Breast epithelium (tissue), 4 donors: ENCODE data around the gene CACFD1. TPM values are rescaled to one million over a fixed set of nuclear protein-coding genes. Genes with fewer than 3 reads are reported as not detected.

ENCODE experiments used
- DNase-seq, 2 donors: peaks; one replicate each; pipeline ENCODE4 v3.0.0-alpha.2; 2019; ENCODE audit warnings: low spot score in 2 of 2
- H3K27ac ChIP-seq, 2 donors: fragments of 200-600 bp; sonication (generic) in 1 of 2; one replicate each; pipeline ENCODE4 v1.5.1; 2016 to 2019; ENCODE audit warnings: mild to moderate bottlenecking in 1 of 2
- H3K27me3 ChIP-seq, 2 donors: fragments of 200-600 bp; sonication (generic) in 1 of 2; one replicate each; pipeline versions ENCODE4 v1.5.1 to v1.6.0; 2017 to 2019; ENCODE audit warnings: control low read depth in 1 of 2, mild to moderate bottlenecking in 1 of 2
- H3K36me3 ChIP-seq: fragments of 200-600 bp; one replicate; pipeline ENCODE4 v1.5.1; 2019
- H3K4me1 ChIP-seq, 2 donors: fragments of 200-600 bp; sonication (generic); one replicate each; pipeline ENCODE4 v1.5.1; 2016 to 2019; ENCODE audit warnings: control low read depth in 1 of 2
- H3K4me3 ChIP-seq, 3 donors: fragments of 200-600 bp; sonication (generic); 1 replicate in 2 of 3; 2 replicates in 1 of 3; pipeline ENCODE4 v1.5.1; 2016 to 2019; ENCODE audit warnings: mild to moderate bottlenecking in 3 of 3, moderate library complexity in 2 of 3
- H3K9me3 ChIP-seq, 2 donors: fragments of 200-600 bp; sonication (generic) in 1 of 2; one replicate each; pipeline ENCODE4 v1.5.1; 2016 to 2019; ENCODE audit warnings: control low read depth in 1 of 2
- CTCF ChIP-seq, 3 donors: fragments of 450-650 bp; IDR thresholded peaks; one replicate each; pipeline ENCODE4 v1.5.1; 2016 to 2017; ENCODE audit warnings: antibody characterized with exemption in 3 of 3, mild to moderate bottlenecking in 3 of 3, moderate library complexity in 3 of 3
- POLR2A ChIP-seq: fragments of 450-650 bp; IDR thresholded peaks from one replicate; pipeline ENCODE4 v1.6.1; 2016; ENCODE audit warnings: antibody characterized with exemption, mild to moderate bottlenecking, moderate library complexity
- POLR2AphosphoS5 ChIP-seq, 3 donors: sonication (generic); formaldehyde crosslinking; IDR thresholded peaks; one replicate each; pipeline ENCODE4 v1.6.1; 2017; ENCODE audit warnings: antibody characterized with exemption in 3 of 3
- intact Hi-C: fragments of 100-400 bp; cut with DNase I; formaldehyde crosslinking; loops from one replicate; pipeline ENCODE4 v1.15.1; 2023; ENCODE audit warnings: low total_unique reads
- total RNA-seq, 3 donors: library from RNA; depleted of rRNA; stranded (reverse); fragments of >200 nt; gene quantifications; one replicate each; pipeline ENCODE4 v1.1.0, GENCODE V29; 2016

Gene CACFD1
- total RNA-seq, 3 donors from 2014 or later, result 5.0 to 19.5 (median 13.4) TPM

GRCh38 chr9:133420392-133420827 is 39.4 kb upstream of the CACFD1 start:
- no peak for DNase-seq
- Histone ChIP-seq H3K4me3 (no peak overlapping the region), H3K27me3 (no peaks in the 10 kb centered on the region), H3K27ac (no peak overlapping the region), H3K4me1 (peaks cover 4 to 10% of the 10 kb centered on the region in 2 donors), H3K36me3 (no peaks in the 10 kb centered on the region), H3K9me3 (no peaks in the 10 kb centered on the region)
- intact Hi-C loops, result loop anchor here (10.0 kb wide), 1 partner anchor 264 kb away; no protein-coding TSS in a partner anchor
- no peak for TF ChIP-seq POLR2A
- TF ChIP-seq POLR2AphosphoS5 (IDR thresholded peaks at IDR 0.05), result no peak
- TF ChIP-seq CTCF (IDR thresholded peaks at IDR 0.05), result no peak

DNA sequence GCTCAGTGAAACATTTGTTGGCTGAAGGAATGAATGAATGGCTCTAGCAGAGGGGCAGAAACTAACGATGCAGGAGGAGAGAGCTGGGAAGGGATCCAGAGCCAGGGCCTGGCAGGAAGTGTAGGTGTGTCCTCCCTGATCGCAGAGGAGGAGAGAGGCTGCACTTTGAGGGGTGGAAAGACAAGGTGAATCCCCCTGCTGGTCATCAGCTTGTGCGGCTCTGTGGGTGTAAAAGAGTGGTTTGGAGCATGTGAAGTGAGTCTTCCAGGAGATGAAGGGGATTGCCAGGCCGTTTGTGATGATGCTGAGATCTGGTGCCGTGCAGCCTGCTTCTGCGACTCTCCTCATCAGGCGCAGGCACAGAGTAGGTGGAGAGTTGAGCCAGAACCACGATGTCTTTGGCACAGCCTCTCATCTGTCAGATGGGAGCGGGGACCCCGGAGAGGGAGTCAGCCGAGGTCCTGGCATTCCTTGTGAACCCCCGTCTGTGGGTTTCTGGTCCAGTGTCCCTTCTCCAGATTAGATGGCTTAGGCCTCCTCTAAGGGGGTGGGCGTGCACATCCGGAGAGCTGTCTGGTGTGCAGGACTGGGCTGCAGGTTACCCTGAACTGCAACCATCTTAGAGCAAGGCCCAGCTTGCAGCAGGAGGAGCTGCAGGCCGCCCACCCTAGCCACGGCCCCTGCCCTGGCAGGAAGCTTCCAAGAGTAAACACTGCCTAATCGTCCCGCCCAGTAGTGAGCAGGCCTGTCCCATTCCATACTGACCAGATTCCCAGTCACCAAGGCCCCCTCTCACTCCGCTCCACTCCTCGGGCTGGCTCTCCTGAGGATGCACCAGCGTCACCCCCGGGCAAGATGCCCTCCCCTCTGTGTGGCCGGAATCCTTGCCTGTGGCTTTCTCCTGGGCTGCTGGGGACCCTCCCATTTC is 37.9 kb upstream of the CACFD1 start, which contains the start of gene ADAMTS13:
ADAMTS13 (plus strand) TSS at position 753 of the 928 bp plus-strand sequence; CDS start at position 830, 77 bp downstream.
- no peak for DNase-seq
- Histone ChIP-seq H3K9me3 (no peaks in the 10 kb centered on the region), H3K4me1 (peaks cover 0 to 2% of the 10 kb centered on the region in 2 donors), H3K36me3 (no peaks in the 10 kb centered on the region), H3K27ac (no peak within 1 kb of the TSS), H3K27me3 (no peaks in the 10 kb centered on the region), H3K4me3 (no peak within 1 kb of the TSS)
- TF ChIP-seq POLR2AphosphoS5 (IDR thresholded peaks at IDR 0.05), result no peak
- no peak for TF ChIP-seq CTCF (IDR thresholded peaks at IDR 0.05)
- no peak for TF ChIP-seq POLR2A
- intact Hi-C loops, result loop anchor here (10.0 kb wide), 1 partner anchor 263 kb away; no protein-coding TSS in a partner anchor

GRCh38 chr9:133423216-133423615 is 36.6 kb upstream of the CACFD1 start:
- no peaks in the 10 kb centered on the region for H3K27me3 ChIP-seq
- intact Hi-C loops, result loop anchor here (10.0 kb wide), 1 partner anchor 262 kb away; no protein-coding TSS in a partner anchor
- TF ChIP-seq CTCF (IDR thresholded peaks at IDR 0.05) (no peak), POLR2A (no peak), POLR2AphosphoS5 (IDR thresholded peaks at IDR 0.05) (no peak)
- H3K4me3 ChIP-seq, result no peak overlapping the region
- H3K4me1 ChIP-seq, result no peaks in the 10 kb centered on the region
- no peak for DNase-seq
- H3K27ac ChIP-seq, result no peak overlapping the region
- H3K9me3 ChIP-seq, result no peaks in the 10 kb centered on the region
- no peaks in the 10 kb centered on the region for H3K36me3 ChIP-seq

DNA sequence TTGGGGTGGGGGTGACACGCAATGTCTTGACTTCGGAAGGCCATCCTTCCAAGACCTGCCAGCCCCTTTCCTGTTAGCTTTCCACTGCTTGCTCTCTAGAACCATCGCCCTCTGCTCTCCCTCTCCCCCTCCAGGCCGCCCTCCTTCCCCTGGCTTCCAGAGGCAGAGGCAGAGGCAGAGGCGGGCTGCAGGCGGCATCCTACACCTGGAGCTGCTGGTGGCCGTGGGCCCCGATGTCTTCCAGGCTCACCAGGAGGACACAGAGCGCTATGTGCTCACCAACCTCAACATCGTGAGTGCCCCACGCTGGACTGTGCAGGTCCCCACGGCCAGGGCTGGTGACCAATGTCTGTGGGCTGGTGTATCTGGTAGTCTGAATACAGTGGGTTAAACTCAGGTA is 35.6 kb upstream of the CACFD1 start:
- no peaks in the 10 kb centered on the region for H3K9me3 ChIP-seq
- H3K4me3 ChIP-seq, result no peak overlapping the region
- no peak for DNase-seq
- TF ChIP-seq POLR2A (no peak), POLR2AphosphoS5 (IDR thresholded peaks at IDR 0.05) (no peak), CTCF (IDR thresholded peaks at IDR 0.05) (no peak)
- no peaks in the 10 kb centered on the region for H3K36me3 ChIP-seq
- no peak overlapping the region for H3K27ac ChIP-seq
- no peaks in the 10 kb centered on the region for H3K27me3 ChIP-seq
- H3K4me1 ChIP-seq, result no peaks in the 10 kb centered on the region
- intact Hi-C loops, result loop anchor here (10.0 kb wide), 1 partner anchor 261 kb away; no protein-coding TSS in a partner anchor
